ENCODE measurements around the gene UBE2L3.
"Not testable (repeated sequence)": the region's sequence is repeated elsewhere in the genome, so short reads cannot be mapped to it uniquely, and the experiment has no call there.

Gene UBE2L3

DNA sequence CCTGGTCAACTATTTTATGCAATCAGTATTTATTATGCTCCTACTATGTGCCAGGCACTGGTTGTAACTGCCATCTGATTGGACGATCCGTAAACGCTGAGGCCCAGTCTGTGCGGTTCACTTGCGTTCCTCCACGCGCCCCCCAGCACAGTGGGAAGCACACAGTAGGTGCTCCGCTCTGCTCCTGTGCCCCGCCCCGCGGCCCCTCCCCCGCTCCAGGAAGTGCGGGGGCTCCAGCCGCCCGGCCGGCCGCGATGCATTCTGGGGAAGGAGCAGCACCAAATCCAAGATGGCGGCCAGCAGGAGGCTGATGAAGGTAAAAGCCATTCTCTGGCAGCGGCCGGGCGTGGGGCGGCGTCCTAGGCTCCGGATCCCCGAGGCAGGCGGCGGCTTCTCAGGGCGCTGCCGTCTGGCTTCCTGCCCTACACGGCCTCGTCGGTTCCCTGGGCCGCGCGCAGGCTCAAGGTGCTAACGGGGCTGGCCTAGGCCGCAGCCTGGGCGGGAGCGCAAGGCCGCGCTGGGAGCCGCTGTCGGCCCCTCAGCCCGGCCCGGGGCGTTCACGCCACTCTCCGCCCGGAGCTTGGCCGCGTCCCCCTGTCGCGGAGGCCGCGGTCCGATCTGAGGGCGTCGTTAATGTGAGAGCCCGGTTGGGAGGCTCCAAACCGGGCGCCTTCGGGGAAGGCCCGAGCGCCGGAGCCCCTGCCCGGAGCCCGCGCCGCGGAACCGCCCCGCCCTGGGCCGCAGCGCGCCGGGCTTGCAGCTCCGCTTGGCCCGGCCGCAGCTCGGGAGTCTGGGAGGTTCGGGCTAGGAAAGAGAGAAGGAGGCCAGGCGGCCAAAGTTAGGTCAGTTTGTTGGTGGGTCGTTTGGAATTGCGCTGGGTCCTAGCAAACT lies at the start of gene UBE2L3:
TSS of gene UBE2L3 (plus strand) at position 259 of the 891 bp plus-strand sequence. CDS start at position 290, 31 bp downstream.
- no peak for FAIRE-seq

DNA sequence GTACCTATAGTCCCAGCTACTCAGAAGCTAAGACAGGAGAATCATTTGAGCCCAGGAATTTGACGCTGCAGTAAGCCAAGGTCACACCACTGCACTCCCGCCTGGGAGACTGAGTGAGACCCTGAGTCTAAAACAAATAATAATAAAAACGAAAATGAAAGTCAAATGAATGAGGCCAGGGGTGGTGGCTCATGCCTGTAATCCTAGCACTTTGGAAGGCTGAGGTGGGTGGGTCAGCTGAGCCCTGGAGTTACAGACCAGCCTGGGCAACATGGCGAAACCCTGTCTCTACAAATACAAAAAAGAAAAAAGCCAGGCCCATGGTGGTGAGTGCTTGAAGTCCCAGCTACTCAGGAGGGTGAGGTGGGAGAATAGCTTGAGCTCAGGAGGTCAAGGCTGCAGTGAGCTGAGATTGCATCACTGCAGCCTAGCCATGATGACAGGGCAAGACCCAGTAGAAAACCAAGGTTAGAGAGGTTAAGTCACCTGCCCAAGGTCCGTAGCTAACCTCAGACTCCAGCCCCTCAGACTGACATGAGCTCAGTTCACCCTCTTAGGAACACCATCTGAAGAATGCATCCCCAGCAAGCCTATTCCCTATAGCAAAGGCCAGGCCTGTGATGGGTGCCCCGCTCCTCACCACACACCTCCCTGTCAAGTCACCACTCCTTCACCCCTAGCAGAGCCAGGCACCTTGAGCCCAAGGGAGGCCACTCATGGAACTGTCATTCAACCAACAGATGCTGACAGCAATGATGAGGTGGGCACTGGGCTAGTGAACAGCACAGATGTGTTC lies 40.6 kb upstream of the UBE2L3 start:
- not testable (repeated sequence) for FAIRE-seq

- FAIRE-seq: not testable (repeated sequence)
These were observed 36.0 kb upstream of the UBE2L3 start for GRCh38 chr22:21531525-21531924.

DNA sequence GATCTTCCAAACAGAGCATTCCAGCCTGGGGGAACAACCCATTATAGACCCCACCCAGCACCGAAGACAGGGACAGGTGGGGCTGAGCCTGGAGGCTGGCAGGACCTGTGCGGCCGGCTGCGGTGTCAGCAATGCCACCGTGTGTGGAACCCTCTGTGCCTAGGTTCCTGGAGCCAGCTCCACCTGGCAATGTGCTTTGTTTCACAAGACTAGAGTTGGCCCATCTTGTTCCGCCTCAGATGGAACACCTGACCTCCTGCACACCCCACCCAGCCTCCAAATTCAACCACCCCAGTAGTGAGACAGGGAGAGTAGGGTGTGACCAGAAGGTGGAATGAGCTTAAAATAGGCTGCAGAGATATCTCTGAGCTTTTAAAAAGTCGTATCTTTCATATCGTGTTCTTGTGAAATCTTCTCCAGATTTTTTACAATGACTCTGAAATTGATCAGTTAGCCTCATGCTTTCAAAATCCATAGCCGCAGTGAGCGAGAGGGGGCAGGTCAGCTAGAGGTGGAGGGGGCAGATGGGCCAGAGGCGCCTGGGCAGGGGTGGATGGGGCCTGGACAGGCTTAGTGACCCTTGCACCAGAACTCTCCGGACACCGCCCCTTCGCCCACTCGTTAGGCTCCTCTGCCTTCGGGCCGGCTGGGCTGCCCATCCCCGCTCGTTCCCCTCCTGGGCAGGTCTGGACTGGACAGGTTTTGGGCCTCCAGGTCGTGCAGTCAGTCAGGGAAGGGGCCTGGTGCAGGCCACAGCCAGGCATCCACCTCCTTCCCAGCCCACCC lies 34.5 kb upstream of the UBE2L3 start:
- not testable (repeated sequence) for FAIRE-seq

DNA sequence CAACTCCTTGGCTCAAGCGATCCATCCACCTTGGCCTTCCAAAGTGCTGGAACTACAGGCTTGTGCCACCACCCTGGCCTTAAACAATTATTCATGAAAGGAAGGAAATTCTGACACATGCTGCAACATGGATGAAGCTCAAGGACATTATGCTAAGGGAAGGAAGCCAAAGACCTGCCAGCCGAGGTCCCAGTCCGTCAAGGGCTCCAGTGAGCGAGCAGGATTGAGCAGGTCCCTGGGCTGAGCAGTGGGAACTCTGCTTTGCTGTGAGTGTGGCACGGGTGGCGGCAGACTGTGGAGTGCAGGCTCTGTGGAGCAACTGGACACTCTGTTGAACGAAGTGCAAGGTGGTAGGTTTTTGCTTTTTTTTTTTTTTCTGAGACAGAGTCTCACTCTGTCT lies 27.7 kb upstream of the UBE2L3 start:
- FAIRE-seq: not testable (repeated sequence)

GRCh38 chr22:21544432-21545322 lies 22.8 kb upstream of the UBE2L3 start:
- not testable (repeated sequence) for FAIRE-seq

GRCh38 chr22:21549558-21549957 lies 18.0 kb upstream of the UBE2L3 start:
- FAIRE-seq: not testable (repeated sequence)

DNA sequence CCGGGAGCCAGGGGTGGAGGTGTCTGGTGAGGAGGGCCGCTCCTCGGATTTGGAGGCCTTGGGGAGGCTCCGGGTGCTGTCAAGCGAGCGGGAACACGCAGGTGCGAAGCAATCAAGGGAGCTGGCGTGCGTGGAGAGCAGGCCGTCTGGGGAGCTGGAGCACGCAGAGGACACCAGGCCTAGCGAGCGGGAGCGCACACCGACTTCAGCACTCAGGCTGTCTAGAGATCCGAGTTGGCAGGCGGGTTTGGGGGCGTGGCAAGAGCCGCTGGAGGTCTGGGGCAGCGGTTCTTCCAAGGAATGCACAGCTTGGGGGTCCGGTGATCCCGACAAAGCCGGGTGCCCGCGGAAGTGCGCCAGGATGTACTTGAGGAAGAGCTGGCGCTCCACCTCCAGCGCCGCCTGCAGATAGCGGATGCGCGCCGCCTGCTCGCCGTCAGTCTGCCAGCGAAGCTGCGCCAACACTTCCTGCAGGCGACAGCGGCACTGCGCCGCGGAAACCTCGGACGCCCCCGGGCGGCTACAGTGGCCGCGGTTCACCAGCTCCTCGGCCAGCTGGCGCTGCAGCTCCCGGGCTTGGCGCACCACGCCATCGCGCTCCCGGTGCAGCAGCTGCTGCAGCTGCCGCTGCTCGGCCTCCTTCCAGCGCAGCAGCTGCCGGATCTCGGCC lies 17.4 kb upstream of the UBE2L3 start:
- not testable (repeated sequence) for FAIRE-seq

- FAIRE-seq: not testable (repeated sequence)
These were observed 16.9 kb upstream of the UBE2L3 start for GRCh38 chr22:21550678-21551047.

DNA sequence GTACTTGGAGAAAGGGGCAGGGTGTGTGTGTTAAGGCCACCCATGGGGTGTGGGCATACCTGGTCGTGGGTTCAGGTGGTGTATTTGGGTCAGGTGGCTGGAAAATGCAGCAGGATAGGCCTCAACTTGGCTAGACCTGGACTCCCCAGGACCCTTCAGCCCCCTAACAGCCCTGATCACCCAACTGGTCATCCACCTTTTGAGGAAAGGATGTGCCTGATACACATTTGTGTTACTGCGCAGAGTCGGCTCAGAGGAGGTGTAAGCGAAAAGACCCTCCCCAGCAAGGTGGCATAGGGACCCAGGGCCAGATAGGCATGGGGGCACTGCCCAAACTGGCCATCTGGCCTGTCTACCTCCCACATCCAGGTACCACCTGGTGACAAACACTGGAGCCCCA lies 16.2 kb upstream of the UBE2L3 start, which contains the start of gene RIMBP3C:
TSS of gene RIMBP3C (minus strand) at position 101 of the 400 bp plus-strand sequence. CDS start 485 bp downstream, outside the sequence.
- FAIRE-seq: not testable (repeated sequence)

DNA sequence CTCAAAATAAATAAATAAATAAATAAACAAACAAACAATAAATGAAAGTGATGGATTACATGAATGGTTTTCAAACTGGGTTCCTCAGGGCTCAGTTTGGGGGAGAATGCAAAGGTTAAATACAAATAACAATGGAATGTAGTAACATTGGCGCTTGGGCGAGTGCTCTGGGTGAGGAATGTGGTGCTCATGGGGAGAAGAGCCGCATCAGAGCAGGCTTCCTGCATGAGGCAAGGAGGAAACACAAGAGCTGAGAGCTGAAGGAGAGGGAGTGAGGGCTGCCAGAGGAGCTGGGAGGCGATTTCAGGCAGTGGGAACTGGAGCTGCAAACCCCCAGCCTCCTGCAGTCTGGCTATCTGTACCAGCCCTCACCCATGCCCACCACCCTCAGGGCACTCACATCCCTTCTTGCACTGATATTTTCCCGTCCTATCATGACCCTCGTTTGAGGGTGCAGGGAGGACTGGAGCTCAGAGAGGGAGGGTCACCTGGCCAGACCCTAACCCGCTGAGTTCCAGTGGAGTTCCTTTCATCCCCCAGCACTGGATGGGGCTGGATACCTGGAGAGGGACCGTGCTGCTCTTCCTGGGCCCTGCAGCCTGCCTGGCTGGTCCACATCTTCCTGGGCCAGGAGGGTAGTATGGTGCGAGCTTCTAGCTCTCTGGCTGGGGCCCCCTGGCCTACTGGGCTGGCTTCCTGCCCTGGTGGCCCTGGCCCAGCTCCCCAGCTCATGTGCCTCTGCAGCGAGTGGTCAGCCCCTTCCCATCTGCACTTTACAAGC lies 8.0 kb upstream of the UBE2L3 start:
- FAIRE-seq: not testable (repeated sequence)

DNA sequence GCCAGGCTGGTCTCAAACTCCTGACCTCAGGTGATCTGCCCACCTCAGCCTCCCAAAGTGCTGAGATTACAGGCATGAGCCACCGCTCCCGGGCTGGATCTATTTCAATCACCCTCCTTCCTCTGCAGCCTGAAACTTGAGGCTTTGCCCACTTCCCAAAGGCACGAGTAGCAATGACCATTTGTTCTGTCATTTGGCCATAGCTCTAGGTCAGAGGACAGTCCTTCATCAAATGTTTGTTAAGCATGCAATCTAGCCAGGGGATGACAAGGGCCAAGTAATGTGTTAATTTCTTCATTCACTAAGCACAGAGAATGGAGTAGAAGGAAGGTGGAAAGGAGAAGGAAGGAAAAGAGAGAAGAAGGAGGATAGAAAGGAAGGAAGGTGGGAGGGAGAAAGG lies 6.9 kb upstream of the UBE2L3 start:
- not testable (repeated sequence) for FAIRE-seq

DNA sequence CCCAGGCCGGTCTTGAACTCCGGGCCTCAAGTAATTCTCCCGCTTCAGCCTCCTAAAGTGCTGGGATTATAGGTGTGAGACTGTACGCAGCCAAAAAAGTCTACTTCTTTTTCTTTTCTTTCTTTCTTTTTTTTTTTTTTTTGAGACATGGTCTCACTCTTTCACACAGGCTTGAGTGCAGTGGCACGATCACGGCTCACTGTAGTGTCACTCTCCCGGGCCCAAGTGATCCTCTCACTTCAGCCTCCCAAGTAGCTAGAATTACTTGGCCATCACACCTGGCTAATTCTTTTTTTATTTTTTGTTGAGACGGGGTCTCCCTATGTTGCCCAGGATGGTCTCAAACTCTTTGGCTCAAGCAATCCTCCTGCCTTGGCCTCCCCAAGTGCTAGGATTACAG lies 3.6 kb upstream of the UBE2L3 start:
- no peak for FAIRE-seq

GRCh38 chr22:21564411-21564810 lies 3.1 kb upstream of the UBE2L3 start:
- FAIRE-seq: no peak

GRCh38 chr22:21568347-21569075 lies 997 bp downstream of the UBE2L3 start:
- FAIRE-seq: no peak

GRCh38 chr22:21569076-21569427 lies 1.5 kb downstream of the UBE2L3 start:
- not testable (repeated sequence) for FAIRE-seq

DNA sequence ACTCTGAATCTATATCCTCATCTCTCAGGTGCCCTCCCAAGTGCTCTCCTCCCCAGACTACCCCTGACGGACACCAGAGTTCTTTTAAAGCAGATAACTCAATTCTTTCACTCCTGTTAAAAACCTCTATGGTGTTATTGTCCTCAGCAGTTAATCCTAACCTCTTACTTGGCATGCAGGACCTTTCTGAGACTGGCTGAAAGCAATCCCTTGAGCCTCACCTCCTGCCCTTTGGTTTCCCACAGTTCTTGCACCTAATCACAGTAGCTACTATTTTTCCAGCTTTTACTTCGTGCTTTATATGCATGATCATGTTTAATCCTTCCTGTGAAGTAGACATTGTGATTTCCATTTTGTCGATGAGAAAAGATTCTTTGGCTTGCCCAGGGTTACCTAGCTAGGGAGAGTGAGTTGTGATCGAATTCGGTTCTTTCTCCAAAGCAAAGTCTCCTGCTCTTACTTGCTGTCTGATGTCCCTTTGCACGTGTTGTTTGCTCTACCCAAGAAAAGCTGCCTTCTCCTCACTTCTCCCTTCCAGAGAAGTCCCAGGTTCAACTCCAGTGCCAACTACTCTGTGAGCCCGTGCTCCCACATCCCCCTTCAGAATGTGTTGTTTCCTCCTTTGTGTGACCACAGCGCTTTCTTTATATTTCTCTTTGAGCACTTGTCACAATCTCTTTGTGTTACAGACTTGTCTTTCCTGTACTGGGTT lies 2.1 kb downstream of the UBE2L3 start:
- FAIRE-seq: no peak

GRCh38 chr22:21570398-21570797 lies 2.9 kb downstream of the UBE2L3 start:
- FAIRE-seq: no peak

DNA sequence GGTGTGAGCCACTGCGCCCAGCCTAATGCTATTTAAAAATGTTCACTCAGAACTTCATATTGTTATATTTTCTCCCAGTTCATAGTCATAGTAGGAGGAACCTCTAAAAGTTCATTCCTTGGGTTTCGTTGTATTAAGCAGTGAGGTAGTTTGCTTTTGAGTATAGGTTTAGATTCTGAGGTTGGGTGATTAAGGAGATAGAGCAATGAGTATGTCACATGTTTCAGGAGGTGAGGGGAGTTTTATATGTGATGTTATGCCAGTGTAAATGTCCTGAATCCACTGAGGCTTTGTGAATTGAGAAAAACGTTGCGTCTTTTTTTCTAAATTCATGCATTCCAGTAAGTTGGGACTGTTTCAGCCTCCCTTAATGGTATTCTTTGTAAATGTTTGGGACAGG lies 4.2 kb downstream of the UBE2L3 start:
- no peak for FAIRE-seq
